Ishikawa (cell line): ENCODE measurements around the gene FAM193B.

Experiments
- CEBPB ChIP-seq: IDR thresholded peaks from 2 replicates; pipeline ENCODE4 v1.6.1; 2012
- CREB1 ChIP-seq: IDR thresholded peaks from 2 replicates; pipeline ENCODE4 v1.6.1; 2012; ENCODE audit warnings: low read depth
- EGR1 ChIP-seq: IDR thresholded peaks from 2 replicates; pipeline ENCODE4 v1.6.1; 2012
- EP300 ChIP-seq: IDR thresholded peaks from 2 replicates; pipeline ENCODE4 v1.6.1; 2012; ENCODE audit warnings: borderline replicate concordance
- FOXM1 ChIP-seq: IDR thresholded peaks from 2 replicates; pipeline ENCODE4 v1.6.1; 2012; ENCODE audit warnings: low read depth, borderline replicate concordance
- NFIC ChIP-seq: IDR thresholded peaks from 2 replicates; pipeline ENCODE4 v1.6.1; 2012
- RAD21 ChIP-seq: IDR thresholded peaks from 2 replicates; pipeline ENCODE4 v1.6.1; 2012; ENCODE audit warnings: low read depth
- REST ChIP-seq: IDR thresholded peaks from 2 replicates; pipeline ENCODE4 v1.6.1; 2012; ENCODE audit warnings: low read depth, mild to moderate bottlenecking
- TAF1 ChIP-seq: IDR thresholded peaks from 2 replicates; pipeline ENCODE4 v1.6.1; 2012; ENCODE audit warnings: low read depth, mild to moderate bottlenecking
- TCF12 ChIP-seq: IDR thresholded peaks from 2 replicates; pipeline ENCODE4 v1.6.1; 2012; ENCODE audit warnings: low read depth
- TEAD4 ChIP-seq: IDR thresholded peaks from 2 replicates; pipeline ENCODE4 v1.6.1; 2012
- USF1 ChIP-seq: IDR thresholded peaks from 2 replicates; pipeline ENCODE4 v1.6.1; 2012
- YY1 ChIP-seq: IDR thresholded peaks from 2 replicates; pipeline ENCODE4 v1.6.1; 2012; ENCODE audit warnings: low read depth
- ZBTB7A ChIP-seq: IDR thresholded peaks from 2 replicates; pipeline ENCODE4 v1.6.1; 2012; ENCODE audit warnings: low read depth
- TF ChIP-seq, protein P1 (sequence below): IDR thresholded peaks from 2 replicates; pipeline ENCODE4 v1.6.1; 2012

FAM193B gene

GRCh38 chr5:177592905-177593304 lies 38.5 kb upstream of the FAM193B start:
- TF ChIP-seq CREB1 (no peak), ZBTB7A (no peak), YY1 (no peak), TAF1 (no peak), CEBPB (no peak), TCF12 (no peak), EGR1 (no peak), REST (no peak), TEAD4 (no peak), USF1 (no peak), EP300 (no peak), RAD21 (no peak), NFIC (no peak)
- TF ChIP-seq, protein P1, sequence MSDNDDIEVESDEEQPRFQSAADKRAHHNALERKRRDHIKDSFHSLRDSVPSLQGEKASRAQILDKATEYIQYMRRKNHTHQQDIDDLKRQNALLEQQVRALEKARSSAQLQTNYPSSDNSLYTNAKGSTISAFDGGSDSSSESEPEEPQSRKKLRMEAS: no peak

DNA sequence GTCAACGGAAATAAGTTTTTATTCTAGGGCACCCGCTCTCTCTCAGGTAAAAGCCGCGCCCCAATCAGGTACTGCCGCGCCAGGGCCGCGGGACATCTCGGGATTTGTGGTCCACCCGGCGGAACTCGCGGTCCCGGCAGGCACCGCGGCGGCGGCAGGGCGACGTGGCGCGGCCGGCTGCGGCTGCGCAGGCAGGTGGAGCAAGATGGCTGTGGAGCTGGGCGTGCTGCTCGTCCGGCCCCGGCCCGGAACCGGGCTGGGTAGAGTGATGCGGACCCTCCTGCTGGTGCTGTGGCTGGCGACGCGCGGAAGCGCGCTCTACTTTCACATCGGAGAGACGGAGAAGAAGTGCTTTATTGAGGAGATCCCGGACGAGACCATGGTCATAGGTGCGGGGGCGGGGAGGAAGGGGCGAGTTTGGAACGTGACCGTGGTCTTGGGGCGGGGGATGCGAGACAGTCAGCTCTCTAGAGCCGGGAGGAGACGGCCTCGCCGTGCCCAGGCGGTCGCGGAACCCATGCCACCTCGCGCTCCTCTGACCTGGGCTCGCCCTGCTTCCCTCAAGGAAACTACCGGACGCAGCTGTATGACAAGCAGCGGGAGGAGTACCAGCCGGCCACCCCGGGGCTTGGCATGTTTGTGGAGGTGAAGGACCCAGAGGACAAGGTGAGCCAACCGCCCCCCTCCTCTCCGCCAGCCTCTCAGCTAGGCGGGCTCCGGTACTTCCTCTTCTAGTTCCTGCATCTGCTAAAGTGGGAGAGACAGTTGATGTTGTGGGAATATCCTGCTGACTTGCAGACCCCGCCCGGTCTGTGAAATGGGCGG lies 37.9 kb upstream of the FAM193B start, which contains the start of gene TMED9:
Gene TMED9 (plus strand): TSS at position 194 of the 825 bp plus-strand sequence. CDS start 12 bp downstream, at position 206.
- TF ChIP-seq TCF12 (peak; percentile 50; the same call in 1 of the 2 replicates), RAD21 (no peak), YY1 (peak; percentile 94), EGR1 (peak; percentile 87), EP300 (no peak), TAF1 (peak; percentile 95), ZBTB7A (no peak), CREB1 (no peak), REST (no peak), CEBPB (no peak; the same call in 1 of the 2 replicates), USF1 (peak; percentile 9; the same call in 1 of the 2 replicates)
- TF ChIP-seq, protein P1: peak; percentile 55

DNA sequence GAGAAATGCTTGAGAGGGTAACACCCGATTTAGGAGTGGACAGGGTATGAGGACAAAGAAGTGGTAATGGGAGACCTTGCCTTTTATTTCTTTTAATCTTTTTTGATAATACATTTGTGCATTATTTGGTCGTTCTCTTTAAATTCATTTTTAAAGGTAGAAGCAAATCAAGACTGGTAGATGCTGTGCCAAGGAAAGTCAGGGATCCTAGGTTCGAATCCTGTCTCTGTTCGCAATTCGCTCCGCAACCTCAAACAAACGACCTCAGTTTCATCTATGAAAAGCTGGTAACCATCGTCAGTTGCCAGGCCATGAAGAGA lies 37.3 kb upstream of the FAM193B start:
- TF ChIP-seq TCF12 (no peak), EGR1 (no peak), CEBPB (no peak), FOXM1 (no peak), NFIC (no peak), YY1 (no peak), TEAD4 (no peak), ZBTB7A (no peak), TAF1 (no peak), EP300 (no peak), CREB1 (no peak), USF1 (no peak), RAD21 (no peak), REST (no peak)
- TF ChIP-seq, protein P1: no peak
